CD4-positive, alpha-beta T cell treated with Interleukin-4 for 4 hours (primary cell): ENCODE data around the gene ZNF565.
"Not testable (repeated sequence)": the region's sequence is repeated elsewhere in the genome, so short reads cannot be mapped to it uniquely, and the experiment has no call there.

Source experiments
- DNase-seq: peaks from one replicate; pipeline ENCODE4 v3.0.0-alpha.2; 2020

The ZNF565 gene

GRCh38 chr19:36210497-36210896 is 4.0 kb downstream of the ZNF565 start:
- DNase-seq: no peak

DNA sequence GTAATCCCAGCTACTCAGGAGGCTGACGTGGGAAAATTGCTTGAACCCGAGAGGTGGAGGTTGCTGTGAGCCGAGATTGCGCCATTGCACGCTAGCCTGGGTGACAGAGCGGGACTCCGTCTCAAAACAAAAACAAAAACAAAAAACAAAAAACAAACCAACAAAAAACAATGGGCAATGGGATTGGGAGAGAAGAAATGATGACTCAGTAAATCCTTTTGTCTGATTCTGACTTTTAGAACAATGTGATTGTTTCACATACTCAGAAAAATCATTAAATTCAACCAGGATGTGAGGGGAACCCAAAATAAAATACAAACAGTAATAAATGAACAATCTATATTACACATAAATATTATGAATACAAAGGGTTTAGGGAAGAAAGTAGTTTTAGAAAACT is 5.1 kb downstream of the ZNF565 start:
- no peak for DNase-seq

- DNase-seq: no peak
Observed at GRCh38 chr19:36207605-36208252, 6.7 kb downstream of the ZNF565 start.

DNA sequence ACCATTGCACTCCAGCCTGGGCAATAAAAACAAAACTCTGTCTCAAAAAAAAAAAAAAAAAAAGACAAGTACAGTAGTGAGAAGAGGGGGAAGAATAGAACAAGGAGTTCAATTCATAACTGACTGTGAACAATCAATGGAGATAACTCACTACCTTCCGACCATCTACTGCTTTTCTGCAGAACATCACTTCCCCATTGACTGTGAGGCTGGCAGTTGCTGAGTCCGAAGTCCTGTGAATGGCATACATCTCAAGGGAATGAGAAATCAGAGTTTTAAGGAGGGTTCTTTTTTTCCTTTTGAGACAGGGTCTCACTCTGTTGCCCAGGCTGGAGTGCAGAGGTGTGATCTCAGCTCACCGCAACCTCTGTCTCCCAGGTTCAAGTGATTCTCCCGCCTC is 11.2 kb downstream of the ZNF565 start:
- DNase-seq: no peak

DNA sequence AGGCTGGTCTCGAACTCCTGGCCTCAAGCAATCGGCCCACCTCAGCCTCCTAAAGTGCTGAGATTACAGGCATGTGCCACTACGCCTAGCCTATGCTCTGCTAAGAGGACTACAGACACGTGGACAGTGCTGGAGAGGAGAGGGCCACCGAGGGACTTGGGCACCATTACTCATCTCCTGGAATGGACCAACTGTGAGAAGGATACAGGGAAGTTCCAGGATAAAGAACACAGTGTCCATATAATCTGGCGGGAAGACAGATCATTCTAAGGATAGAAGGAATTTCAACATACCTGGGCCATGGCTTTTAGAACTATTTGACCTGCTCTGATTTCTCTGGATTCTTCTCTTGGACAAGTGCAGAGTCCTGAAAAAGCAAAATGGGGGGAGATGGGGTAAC is 12.8 kb downstream of the ZNF565 start:
- no peak for DNase-seq

DNA sequence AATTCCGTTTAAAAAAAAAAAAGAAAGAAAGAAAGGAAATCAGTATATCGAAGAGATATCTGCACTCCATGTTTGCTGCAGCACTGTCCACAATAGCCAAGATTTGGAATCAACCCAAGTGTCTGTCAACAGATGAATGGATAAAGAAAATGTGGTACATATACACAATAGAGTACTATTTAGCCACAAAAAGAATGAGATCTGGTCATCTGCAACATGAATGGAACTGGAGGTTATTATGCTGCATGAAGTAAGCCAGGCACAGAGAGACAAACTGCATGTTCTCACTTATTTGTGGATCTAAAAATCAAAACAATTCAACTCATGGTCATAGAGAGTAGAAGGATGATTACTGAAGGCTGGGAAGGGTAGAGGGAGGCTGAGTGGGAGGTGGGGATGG is 16.3 kb downstream of the ZNF565 start:
- no peak for DNase-seq

DNA sequence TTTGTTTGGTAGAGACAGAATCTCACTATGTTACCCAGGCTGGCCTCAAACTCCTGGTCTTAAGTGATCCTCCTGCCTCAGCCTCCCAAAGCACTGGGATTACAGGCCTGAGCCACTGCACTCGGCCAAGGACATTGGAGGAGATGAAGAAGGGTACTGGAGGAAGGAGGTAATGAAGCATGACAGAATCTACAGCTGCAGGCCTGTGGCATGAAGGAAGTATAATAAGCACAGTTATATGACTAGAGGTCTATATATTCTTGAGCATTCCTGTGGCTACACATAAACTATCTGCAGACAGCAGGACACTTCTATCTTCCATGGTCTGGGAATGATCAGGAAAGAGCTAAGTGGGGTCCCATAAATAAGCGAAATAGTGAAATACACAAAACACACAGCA is 18.2 kb downstream of the ZNF565 start:
- DNase-seq: no peak

DNA sequence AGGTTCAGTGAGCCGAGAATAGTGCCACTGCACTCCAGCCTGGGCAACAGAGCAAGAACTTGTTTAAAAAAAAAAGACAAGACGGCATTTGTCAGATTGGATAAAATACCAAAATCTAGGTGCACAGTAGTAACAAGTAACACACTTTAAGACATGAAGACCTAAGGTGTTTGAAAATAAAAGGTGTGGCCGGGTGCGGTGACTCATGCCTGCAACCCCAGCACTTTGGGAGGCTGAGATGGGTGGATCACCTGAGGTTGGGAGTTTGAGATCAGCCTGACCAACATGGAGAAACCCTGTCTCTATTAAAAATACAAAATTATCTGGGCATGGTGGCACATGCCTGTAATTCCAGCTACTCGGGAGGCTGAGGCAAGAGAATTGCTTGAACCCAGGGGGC is 27.7 kb downstream of the ZNF565 start:
- DNase-seq: not testable (repeated sequence)

GRCh38 chr19:36183245-36183628 is 31.2 kb downstream of the ZNF565 start:
- no peak for DNase-seq

GRCh38 chr19:36182612-36183244 is 31.7 kb downstream of the ZNF565 start:
- no peak for DNase-seq

DNA sequence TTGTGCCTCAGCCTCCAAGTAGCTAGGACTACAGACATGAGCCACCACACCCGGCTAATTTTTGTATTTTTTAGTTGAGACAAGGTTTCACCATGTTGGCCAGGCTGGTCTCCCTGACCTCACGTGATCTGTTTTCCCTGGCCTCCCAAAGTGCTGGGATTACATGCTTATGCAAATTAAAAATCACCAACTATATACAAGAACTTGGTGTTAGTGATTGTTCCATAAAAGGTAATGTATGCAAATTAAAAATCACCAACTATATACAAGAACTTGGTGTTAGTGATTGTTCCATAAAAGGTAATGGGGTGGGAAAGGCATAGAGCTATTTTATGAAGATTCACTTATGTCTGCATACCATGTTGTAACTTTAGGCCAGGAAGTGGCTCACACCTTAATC is 35.4 kb downstream of the ZNF565 start:
- not testable (repeated sequence) for DNase-seq

GRCh38 chr19:36173846-36174245 is 40.6 kb downstream of the ZNF565 start:
- not testable (repeated sequence) for DNase-seq

DNA sequence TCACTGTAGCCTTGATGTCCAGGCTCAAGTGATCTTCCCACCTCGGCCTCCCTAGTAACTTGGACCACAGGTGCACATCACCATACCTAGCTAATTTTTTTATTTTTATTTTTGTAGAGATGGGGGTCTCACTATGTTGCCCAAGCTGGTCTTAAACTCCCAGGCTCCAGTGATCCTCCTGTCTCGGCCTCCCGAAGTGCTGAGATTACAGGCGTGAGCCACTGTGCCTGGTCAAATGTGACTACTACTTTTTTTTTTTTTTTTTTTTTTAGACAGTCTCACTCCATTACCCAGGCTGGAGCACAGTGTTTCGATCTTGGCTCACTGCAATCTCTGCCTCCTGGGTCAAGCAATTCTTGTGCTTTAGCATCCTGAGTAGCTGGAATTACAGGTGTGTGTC is 41.6 kb downstream of the ZNF565 start:
- no peak for DNase-seq

DNA sequence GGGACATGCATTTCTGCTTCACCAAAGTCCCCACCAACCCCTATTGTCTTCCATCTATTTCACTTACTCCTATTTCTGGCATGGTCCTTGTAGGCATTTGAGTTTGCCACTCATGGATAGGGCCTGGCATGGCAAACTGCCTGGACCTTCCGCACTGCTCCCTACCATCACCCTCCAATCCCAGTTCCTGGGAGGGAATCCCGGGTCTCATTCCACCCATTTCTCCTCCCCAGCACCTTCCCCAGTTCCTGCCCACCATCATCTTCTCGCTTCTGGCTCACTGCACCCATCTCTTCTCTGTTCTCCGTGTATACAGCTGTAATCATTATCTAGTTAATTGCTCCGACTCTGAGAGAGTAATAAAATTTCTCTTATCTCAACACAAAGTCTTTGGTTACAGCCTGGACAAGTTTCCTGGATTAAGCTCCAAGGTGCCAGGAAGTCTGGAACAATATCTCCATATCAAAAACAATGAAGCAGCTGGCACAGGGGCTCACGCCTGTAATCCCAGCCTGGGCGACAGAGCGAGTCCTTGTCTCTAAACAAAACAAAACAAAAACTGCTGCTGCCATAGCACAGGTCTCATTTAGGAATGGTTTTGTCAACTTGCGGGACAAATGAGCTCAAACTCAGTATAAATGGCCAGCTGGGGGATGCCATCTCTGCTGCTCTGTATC is 45.2 kb downstream of the ZNF565 start:
- no peak for DNase-seq

DNA sequence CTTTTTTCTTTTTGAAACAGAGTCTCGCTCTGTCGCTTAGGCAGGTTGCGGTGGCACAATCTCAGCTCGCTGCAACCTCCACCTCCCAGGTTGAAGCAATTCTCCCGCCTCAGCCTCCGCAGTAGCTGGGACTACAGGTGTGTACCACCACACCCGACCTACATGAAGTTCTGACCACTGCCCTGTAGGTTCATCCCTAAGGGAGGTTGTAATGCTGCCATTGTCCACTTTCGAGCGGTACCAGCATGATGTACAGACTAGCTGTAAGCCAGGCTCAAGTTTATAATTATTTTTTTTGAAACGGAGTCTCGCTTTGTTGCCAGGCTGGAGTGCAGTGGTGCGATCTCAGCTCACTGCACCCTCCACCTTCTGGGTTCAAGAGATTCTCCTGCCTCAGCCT is 50.7 kb downstream of the ZNF565 start:
- no peak for DNase-seq

DNA sequence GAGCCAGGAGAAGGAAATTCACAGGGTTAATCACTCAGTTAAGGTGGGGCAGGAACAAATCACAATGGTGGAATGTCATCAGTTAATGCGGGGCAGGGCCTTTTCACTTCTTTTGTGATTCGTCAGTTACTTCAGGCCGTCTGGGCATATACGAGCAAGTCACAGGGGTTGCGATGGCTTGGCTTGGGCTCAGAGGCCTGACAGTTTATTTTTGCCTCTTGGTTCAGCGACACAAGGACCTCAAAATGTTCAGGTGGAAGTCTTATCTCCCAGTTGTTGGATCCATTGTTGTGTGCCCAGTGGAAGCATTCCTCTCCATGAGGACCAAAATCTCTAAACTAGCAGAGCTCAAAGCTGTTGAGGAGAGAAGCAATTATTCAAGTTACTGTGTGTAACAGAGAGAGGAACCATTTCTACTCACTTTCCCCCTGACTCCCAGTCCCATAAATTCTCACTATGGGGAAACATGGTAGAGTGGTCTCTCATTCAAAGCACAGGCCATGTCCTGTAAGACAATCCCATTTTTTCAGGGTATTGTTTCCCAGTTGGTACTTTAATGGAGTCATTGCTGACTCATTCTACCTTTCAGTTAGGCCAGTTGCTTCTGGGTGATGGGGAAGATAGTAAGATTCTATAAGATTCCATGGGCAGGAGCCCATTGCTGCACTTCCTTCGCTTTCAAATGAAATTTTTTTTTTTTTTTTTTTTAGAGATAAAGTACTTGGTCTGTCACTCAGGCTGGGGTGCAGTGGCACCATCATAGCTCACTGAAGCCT is 53.5 kb downstream of the ZNF565 start:
- DNase-seq: no peak

DNA sequence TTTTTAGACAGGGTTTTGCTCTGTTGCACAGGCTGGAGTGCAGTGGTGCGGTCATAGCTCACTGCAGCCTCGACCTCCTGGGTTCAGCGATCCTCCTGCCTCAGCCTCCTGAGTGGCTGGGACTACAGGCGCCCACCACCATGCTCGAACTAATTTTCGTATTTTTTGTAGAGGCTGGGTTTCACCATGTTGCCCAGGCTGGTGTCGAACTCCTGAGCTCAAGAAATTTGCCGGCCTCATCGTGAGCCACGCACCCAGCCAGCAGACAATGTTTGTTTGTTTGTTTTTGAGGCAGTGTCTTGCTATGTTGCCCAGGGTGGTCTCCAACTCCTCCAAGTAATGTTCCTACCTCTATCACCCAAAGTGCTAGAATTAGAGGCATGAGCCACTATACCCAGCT is 61.3 kb downstream of the ZNF565 start:
- no peak for DNase-seq

DNA sequence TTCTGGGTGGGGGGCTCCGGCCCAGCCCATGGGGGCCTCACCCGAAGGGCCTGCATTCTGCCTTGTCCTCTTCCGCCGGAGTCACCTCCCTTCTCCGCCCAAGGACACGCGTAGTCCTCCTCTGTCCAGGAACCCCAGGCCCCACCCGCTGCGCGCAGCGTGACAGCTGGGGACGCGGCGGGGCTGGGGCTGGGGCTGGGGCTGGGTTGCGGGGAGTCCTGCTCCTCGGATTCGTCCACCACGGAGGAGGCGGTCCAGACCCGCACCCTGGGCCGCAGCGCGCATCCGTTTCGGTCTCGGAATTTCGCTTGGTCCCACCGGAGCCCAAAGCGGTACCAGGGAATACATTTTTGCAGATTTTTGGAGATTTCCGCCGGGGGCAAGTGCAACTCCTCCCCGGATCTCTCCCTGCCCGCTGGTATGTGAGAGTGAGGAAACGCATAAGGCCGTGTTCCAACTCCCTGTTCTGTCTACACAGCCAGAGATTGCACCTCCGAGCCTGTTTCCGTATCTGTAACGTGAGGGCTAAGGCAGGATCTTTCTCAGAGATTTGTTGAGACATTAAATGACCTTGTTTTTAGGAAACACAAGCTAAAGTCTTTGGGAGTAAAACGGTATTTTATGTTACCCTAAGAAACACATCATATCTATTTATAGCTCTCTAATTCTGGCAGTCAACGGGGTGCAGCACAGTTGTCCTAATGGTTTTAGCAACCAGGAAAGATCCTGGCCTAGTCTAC is 61.9 kb downstream of the ZNF565 start, which contains the start of gene COX7A1:
TSS of gene COX7A1 (minus strand) at position 96 of the 740 bp plus-strand sequence. CDS start at position 56, 40 bp downstream.
- DNase-seq: no peak

DNA sequence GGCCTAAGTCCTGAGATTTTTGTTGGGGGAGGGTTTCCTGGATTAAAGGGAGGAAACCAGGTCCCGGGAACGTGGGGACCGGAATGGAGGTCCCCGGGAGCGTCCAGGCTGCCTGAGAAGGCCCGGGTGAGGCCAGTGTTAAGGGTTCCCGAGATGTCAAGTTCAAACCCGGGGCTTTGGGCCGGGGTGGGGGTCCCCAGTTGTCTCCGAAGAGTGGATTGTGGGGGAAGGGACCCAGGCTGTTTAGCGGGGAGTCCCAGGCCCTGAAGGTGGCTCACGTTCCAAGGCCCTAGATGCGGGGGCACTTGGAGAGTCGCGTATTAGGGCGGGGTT is 62.5 kb downstream of the ZNF565 start:
- DNase-seq: no peak

- no peak for DNase-seq
Observed at GRCh38 chr19:36151144-36152018, 63.1 kb downstream of the ZNF565 start.

GRCh38 chr19:36150586-36150985 is 63.9 kb downstream of the ZNF565 start:
- DNase-seq: no peak
